Prostate gland (tissue), 2 donors: Measurements from ENCODE around the gene MEX3D. TPM values are rescaled to one million over a fixed set of nuclear protein-coding genes. Genes with fewer than 3 reads are reported as not detected.

Source experiments
- DNase-seq: peaks from one replicate; pipeline ENCODE4 v3.0.0-alpha.2; 2019; ENCODE audit warnings: low spot score
- H3K27ac ChIP-seq, 2 donors: fragments of 200-600 bp; sonication (generic); 2 replicates each; pipeline ENCODE4 v1.5.1; 2017 to 2019
- H3K27me3 ChIP-seq: fragments of 200-600 bp; sonication (generic); replicated peaks from 2 replicates; pipeline ENCODE4 v1.5.1; 2019; ENCODE audit not compliant: insufficient read depth
- H3K36me3 ChIP-seq, 2 donors: fragments of 200-600 bp; sonication (generic); 1 replicate in 1 of 2; 2 replicates in 1 of 2; pipeline versions ENCODE4 v1.5.1 to v1.8.1; 2017 to 2019
- H3K4me1 ChIP-seq: fragments of 200-600 bp; sonication (generic); replicated peaks from 2 replicates; pipeline ENCODE4 v1.5.1; 2019
- H3K4me3 ChIP-seq, 2 donors: fragments of 200-600 bp; sonication (generic); 2 replicates each; pipeline ENCODE4 v1.5.1; 2017 to 2019
- H3K9me3 ChIP-seq: fragments of 200-600 bp; sonication (generic); 2 replicates; pipeline ENCODE4 v1.5.1; 2017
- CTCF ChIP-seq, 4 experiments: fragments of 200-600 bp in 2 of 4; fragments of 450-650 bp in 2 of 4; sonication (generic) in 2 of 4; IDR thresholded peaks; 1 replicate in 3 of 4; 2 replicates in 1 of 4; pipeline ENCODE4 v1.5.1; 2016 to 2019; ENCODE audit warnings: antibody characterized with exemption in 4 of 4, mild to moderate bottlenecking in 2 of 4, moderate library complexity in 2 of 4
- POLR2A ChIP-seq: fragments of 450-650 bp; IDR thresholded peaks from one replicate; pipeline ENCODE4 v1.6.1; 2016; ENCODE audit warnings: antibody characterized with exemption, mild to moderate bottlenecking
- POLR2AphosphoS5 ChIP-seq: sonication (generic); formaldehyde crosslinking; IDR thresholded peaks from one replicate; pipeline ENCODE4 v1.6.1; 2017; ENCODE audit warnings: antibody characterized with exemption
- WGBS: methylation state at CpG from one replicate; pipeline ENCODE4 v1.1.5; 2018; 5-methylcytosine and 5-hydroxymethylcytosine counted together
- intact Hi-C: fragments of 100-400 bp; cut with DNase I; formaldehyde crosslinking; loops from one replicate; pipeline ENCODE4 v1.14.2; 2022
- total RNA-seq, 2 donors: library from RNA; depleted of rRNA; stranded (reverse); fragments of >200 nt; gene quantifications; one replicate each; pipeline ENCODE4 v1.1.0, GENCODE V29; 2016

Gene MEX3D
- total RNA-seq, 2 donors from 2014 or later: 60.6 to 87.0 TPM

- WGBS: 7% methylated on average over 47 of the region's 78 CpGs
- Histone ChIP-seq H3K9me3 (no peaks in the 10 kb centered on the region), H3K27ac (peak within 1 kb of the TSS in 1 of 2 donors; percentile 42), H3K4me3 (peak within 1 kb of the TSS; percentile 32 to 37), H3K27me3 (peaks cover 3% of the 10 kb centered on the region), H3K4me1 (no peaks in the 10 kb centered on the region), H3K36me3 (no peaks in the 10 kb centered on the region)
- no peak for DNase-seq
- intact Hi-C loops: no loop called here
- TF ChIP-seq CTCF (IDR thresholded peaks at IDR 0.05): peak in 1 of 4 experiments; percentile 45
- TF ChIP-seq POLR2A: no peak
- no peak for TF ChIP-seq POLR2AphosphoS5
Measured at GRCh38 chr19:1512671-1513498, 55.2 kb downstream of the MEX3D start, which contains the start of gene ADAMTSL5. TSS of gene ADAMTSL5 (minus strand) at chr19:1513019. CDS start at chr19:1510943, 2,076 bp downstream.

- Histone ChIP-seq H3K27me3 (peaks cover 3% of the 10 kb centered on the region), H3K27ac (no peak overlapping the region), H3K4me3 (no peak overlapping the region), H3K4me1 (no peaks in the 10 kb centered on the region), H3K36me3 (no peaks in the 10 kb centered on the region), H3K9me3 (no peaks in the 10 kb centered on the region)
- TF ChIP-seq POLR2AphosphoS5 (no peak), POLR2A (no peak), CTCF (IDR thresholded peaks at IDR 0.05) (no peak)
- DNase-seq: no peak
- WGBS: 52% methylated on average over 22 of the region's 22 CpGs
- intact Hi-C loops: no loop called here
Measured at GRCh38 chr19:1511318-1512317, 56.5 kb downstream of the MEX3D start.

GRCh38 chr19:1510807-1511206 is 57.3 kb downstream of the MEX3D start:
- Histone ChIP-seq H3K36me3 (no peaks in the 10 kb centered on the region), H3K9me3 (no peaks in the 10 kb centered on the region), H3K27me3 (peaks cover 3% of the 10 kb centered on the region), H3K4me1 (no peaks in the 10 kb centered on the region), H3K4me3 (no peak overlapping the region), H3K27ac (no peak overlapping the region)
- 42% methylated on average over 8 of the region's 9 CpGs for WGBS
- TF ChIP-seq CTCF (IDR thresholded peaks at IDR 0.05) (no peak), POLR2A (no peak), POLR2AphosphoS5 (no peak)
- no peak for DNase-seq
- intact Hi-C loops: no loop called here

GRCh38 chr19:1510442-1510806 is 57.7 kb downstream of the MEX3D start:
- intact Hi-C loops: no loop called here
- Histone ChIP-seq H3K4me3 (no peak overlapping the region), H3K36me3 (no peaks in the 10 kb centered on the region), H3K27ac (no peak overlapping the region), H3K4me1 (no peaks in the 10 kb centered on the region), H3K9me3 (no peaks in the 10 kb centered on the region), H3K27me3 (peaks cover 3% of the 10 kb centered on the region)
- 8% methylated on average over 11 of the region's 25 CpGs for WGBS
- TF ChIP-seq CTCF (IDR thresholded peaks at IDR 0.05) (no peak), POLR2AphosphoS5 (no peak), POLR2A (no peak)
- no peak for DNase-seq
